Activated naive CD4-positive, alpha-beta T cell treated with anti-CD3 and anti-CD28 coated beads, Interleukin-2, amount 50 U/mL, for 72 hours (primary cell): Measurements from ENCODE around the gene ENPP4. TPM values are rescaled to one million over a fixed set of nuclear protein-coding genes. Genes with fewer than 3 reads are reported as not detected.

ENCODE experiments used
- ATAC-seq, 2 donors: fragments of 150-1000 bp; cut with Tn5 transposase; 2 replicates each; pipeline ENCODE4 v1.10.0; 2021; ENCODE audit warnings: mild to moderate bottlenecking in 2 of 2, moderate library complexity in 2 of 2
- DNase-seq, 2 donors: peaks; one replicate each; pipeline ENCODE4 v3.0.0; 2021 to 2022; ENCODE audit warnings: low spot score in 2 of 2
- H3K27ac Mint-ChIP-seq, 2 donors: one replicate each; pipeline ENCODE4 v1.8.0; 2022; ENCODE audit warnings: mild to moderate bottlenecking in 2 of 2, mixed read lengths in 2 of 2
- H3K36me3 Mint-ChIP-seq, 2 donors: one replicate each; pipeline ENCODE4 v1.8.0; 2022; ENCODE audit warnings: mixed read lengths in 2 of 2
- H3K9me3 Mint-ChIP-seq, 2 donors: one replicate each; pipeline ENCODE4 v1.8.0; 2022; ENCODE audit warnings: mixed read lengths in 2 of 2
- total RNA-seq, 2 donors: library from RNA; stranded (reverse); gene quantifications; one replicate each; pipeline ENCODE4 v1.2.3, GENCODE V29; 2022

Gene ENPP4
- total RNA-seq, 2 donors from 2014 or later: 6.3 to 12.5 TPM

DNA sequence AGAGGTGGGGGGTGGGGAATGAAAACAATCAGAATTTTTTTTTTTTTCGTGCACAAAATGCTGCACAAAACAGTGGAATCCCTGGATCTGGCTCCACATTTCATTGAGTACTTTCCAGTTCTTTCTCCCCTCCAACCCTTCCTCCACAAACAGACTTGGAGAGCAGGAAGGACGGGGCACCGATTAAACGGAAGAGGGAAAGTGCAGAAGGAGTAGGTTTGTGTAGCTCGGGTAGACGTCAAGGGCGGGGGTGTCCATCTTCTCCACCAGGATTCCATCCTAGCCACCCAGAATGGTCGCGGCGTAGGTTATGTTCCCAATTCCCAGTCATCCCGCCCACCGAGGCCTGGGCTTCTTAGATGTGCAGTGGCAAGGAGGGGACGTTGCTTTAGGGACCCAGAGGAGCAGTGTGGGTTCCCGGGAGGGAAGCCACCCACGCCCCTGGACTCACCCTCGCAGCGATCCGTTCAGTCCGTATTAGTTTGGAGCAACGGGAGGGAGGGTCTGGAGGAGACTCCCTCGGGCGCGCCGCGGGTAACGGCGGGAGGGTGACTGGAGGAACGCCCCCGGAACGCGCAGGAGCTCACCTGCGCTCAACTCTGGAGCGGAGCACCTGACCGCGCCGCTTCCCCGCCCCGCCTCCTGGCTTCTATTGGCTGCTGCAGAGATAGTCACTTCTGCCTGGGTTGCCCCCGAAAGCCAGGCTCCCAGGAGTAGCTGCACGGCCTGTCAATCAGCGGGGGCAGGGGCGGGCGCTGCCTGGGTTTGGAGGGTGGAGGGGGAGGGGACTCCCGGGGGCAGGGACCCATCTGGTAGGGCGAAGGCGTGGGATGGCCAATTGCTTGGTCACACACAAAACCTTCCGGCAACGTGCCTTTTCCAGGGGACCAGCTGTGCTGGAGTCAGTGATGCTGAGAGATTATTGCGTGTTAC, 40.8 kb downstream of the ENPP4 start, which contains the start of gene ENPP5:
TSS of gene ENPP5 (minus strand) at position 624 of the 933 bp plus-strand sequence. CDS start 2,718 bp downstream, outside the sequence.
- H3K9me3 Mint-ChIP-seq: no peaks in the 10 kb centered on the region
- ATAC-seq: peak; percentile 93

DNA sequence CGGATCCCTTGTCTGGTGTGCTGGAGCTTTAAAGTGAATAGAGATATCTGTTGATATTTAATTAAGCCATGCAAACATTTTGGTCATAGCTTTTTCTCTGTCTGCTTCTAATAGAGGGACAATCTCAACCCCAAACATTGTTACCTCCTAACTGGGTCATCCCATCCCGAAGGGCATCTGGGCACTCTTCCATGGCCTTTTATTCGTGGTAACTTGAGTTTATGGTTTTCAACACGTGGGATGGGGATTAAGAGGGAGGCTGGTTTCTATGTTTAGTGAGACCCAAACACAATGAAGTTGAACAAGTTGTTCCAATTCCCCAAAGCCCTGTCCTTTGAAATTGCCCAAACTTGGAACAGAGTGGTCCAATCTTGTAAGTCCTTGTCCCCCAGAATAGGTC, 42.4 kb downstream of the ENPP4 start:
- no peaks in the 10 kb centered on the region for H3K36me3 Mint-ChIP-seq
- H3K9me3 Mint-ChIP-seq: no peaks in the 10 kb centered on the region
- no peak for DNase-seq
- no peak for ATAC-seq
- no peak overlapping the region for H3K27ac Mint-ChIP-seq

More for the DNA sequence above, 40.8 kb downstream of the ENPP4 start, which contains the start of gene ENPP5:
- H3K27ac Mint-ChIP-seq: no peak within 1 kb of the TSS
- peak; percentile 57 to 72 for DNase-seq
- no peaks in the 10 kb centered on the region for H3K36me3 Mint-ChIP-seq

DNA sequence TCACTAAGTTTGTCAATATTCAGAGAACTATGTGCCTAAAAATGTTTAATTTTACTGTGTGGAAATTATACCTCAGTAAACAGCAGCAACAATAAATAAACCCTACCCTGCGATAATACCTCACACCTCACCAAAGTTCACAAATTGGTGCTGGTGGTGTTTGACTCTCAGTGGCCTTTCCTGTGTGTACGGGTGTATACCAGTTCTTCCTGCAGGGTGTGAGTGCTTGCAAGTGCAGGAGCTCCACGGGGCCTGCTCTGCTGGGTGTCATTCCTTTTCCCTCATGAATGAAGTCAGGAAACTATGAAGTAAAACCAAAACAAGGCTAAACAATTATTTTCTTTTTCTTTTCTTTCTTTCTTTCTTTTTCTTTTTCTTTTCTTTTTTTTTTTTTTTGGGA, 45.1 kb downstream of the ENPP4 start:
- Mint-ChIP-seq H3K9me3 (no peaks in the 10 kb centered on the region), H3K36me3 (no peaks in the 10 kb centered on the region), H3K27ac (no peak overlapping the region)
- DNase-seq: no peak
- no peak for ATAC-seq

DNA sequence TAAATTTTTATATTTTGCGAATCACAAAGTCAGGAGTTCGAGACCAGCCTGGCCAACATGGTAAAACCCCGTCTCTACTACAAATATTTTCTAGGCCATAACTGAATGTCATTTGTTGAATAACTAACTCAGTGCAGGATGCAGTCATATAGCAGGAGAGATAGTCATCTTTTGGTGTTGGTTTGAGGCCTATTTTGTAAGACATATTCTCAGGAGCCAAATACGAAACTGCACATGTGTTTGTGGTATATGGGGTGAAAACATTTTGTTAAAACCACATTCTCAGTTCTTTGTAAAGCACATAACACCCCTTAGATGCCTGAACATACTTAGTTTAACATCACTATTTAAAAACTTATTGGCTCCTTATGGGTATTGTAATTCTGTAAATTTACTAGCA, 45.7 kb downstream of the ENPP4 start:
- no peak for DNase-seq

DNA sequence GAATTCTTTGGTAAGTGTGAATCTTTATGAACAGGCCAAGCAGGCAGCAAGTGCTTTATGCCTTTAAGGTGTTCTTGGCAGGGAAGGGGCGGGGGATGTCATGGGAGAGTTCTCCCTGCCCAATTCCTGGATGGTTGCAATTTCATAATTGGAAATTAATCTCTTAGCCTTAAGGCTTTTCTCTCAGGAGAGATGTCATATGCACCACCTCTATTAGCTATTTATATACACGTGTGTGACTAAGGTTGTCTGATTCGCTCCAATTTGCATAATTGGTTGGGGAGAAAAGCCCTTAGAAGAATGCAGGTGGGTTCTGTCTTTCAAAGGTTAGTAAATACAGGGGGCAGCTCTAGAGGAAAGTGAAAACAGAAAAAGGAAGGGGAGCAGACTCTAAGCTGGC, 46.2 kb downstream of the ENPP4 start:
- no peak overlapping the region for H3K27ac Mint-ChIP-seq
- no peak for DNase-seq
- ATAC-seq: no peak
- no peaks in the 10 kb centered on the region for H3K36me3 Mint-ChIP-seq
- no peaks in the 10 kb centered on the region for H3K9me3 Mint-ChIP-seq

More for the DNA sequence above, 45.7 kb downstream of the ENPP4 start:
- no peaks in the 10 kb centered on the region for H3K36me3 Mint-ChIP-seq
- H3K27ac Mint-ChIP-seq: no peak overlapping the region
- no peaks in the 10 kb centered on the region for H3K9me3 Mint-ChIP-seq
- ATAC-seq: peak; percentile 44 to 79

DNA sequence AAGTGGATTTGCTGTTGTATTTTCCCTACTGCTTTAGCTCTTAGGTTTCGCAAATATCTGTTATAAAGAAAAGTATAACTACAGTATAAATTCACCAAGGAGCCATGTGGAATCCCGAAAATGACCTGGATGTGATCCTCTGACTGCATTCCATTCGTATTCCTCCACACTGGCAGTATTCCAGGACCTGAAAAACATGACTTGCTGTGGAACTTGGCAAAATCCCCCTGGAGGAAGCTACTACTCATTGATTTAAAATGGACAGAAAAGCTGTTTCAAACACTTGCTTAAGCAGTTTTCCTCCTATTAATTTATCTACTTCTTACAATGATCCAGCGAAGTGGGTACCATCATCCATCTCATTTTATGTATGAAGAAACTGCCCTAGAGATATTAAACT, 54.3 kb downstream of the ENPP4 start:
- ATAC-seq (no peak), DNase-seq (no peak)
- Mint-ChIP-seq H3K36me3 (peaks cover 0 to 4% of the 10 kb centered on the region in 2 donors), H3K27ac (no peak overlapping the region), H3K9me3 (no peaks in the 10 kb centered on the region)

DNA sequence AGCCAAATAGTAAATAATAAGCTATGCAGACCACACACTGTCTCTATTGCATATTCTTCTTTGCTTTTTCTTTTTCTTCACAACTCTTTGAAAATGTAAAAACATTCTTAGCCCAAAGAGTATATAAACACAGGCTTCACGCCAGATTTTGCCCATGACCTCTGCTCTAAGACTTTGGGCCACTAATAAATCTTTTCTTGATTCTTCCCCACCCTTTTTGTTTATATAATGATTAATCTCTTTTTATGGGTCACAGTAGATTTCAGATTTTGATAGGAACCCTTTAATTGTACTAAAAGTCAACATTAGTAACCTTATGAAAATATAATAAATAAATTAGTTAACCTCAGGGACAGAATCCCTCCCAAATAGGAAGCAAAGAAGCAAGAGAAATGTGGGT, 56.8 kb downstream of the ENPP4 start:
- H3K36me3 Mint-ChIP-seq: peaks cover 0 to 4% of the 10 kb centered on the region in 2 donors
- DNase-seq (no peak), ATAC-seq (no peak)
- no peaks in the 10 kb centered on the region for H3K9me3 Mint-ChIP-seq
- H3K27ac Mint-ChIP-seq: no peak overlapping the region

DNA sequence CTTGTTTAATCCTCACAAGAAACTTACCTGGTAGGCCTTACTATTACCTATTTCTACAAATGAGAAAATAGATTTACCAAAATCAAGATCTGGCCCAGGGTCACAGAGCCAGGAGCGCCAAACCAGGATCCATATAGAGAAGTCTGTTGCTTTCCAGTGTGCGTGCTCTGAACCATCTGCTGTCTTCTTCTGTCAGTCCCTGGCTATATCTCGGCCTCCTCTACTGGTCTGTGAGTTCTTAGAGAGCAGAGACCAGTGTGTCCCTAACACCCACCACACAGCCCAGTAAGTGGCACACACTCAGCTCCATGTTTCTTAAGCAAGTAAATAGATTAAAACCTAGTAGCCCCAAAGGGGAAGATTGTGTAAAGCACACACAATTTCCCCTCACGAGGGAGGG, 59.9 kb downstream of the ENPP4 start:
- Mint-ChIP-seq H3K9me3 (no peaks in the 10 kb centered on the region), H3K27ac (no peak overlapping the region), H3K36me3 (no peaks in the 10 kb centered on the region)
- ATAC-seq (no peak), DNase-seq (no peak)

DNA sequence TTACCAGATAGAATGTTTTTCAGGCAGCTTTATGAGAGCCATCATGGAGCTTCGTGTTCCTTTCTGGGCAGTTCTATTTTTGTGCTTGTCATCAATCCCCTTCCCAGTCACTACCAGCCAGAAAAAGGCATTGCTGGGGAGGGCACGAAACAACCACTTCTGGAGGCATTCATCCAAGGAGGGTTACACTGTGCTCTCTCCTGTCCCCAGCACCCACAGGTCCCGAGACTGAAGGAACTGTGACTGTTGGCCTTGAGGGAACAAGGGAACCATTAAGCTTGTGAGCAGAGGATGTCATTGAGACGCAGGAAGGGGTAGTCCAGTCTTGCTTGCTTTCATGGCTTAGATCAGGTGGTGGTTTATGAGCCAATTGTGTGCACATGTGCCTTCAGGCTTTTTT, 61.1 kb downstream of the ENPP4 start:
- no peak overlapping the region for H3K27ac Mint-ChIP-seq
- no peaks in the 10 kb centered on the region for H3K36me3 Mint-ChIP-seq
- no peak for DNase-seq
- H3K9me3 Mint-ChIP-seq: no peaks in the 10 kb centered on the region
- no peak for ATAC-seq

DNA sequence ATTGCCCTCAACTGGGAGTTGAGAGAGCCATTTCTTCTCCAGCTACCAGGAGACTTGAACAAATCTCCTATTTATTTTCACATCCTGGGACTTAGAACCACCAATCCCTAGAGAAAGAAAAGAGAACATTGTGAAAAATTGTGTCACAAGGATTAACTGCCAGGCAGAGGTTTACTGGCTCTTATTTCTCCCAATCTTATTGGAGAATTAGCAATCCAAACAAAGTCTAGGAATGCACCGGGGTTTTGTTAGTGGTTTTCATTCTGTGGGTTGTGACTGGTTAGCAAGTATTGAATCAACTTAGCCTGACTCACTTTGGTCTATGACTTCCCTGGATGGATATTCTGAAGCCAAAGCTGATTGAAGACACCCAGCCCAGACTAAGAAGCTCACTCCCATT, 62.2 kb downstream of the ENPP4 start:
- H3K27ac Mint-ChIP-seq: no peak overlapping the region
- H3K36me3 Mint-ChIP-seq: no peaks in the 10 kb centered on the region
- no peaks in the 10 kb centered on the region for H3K9me3 Mint-ChIP-seq
- ATAC-seq (no peak), DNase-seq (no peak)

Other genes starting within 250 kb of the ENPP4 start
- gene CLIC5, start 114.1 kb upstream of the ENPP4 start, total RNA-seq: 1 to 10 TPM; 1.8 to 8.4 TPM
- under 1 TPM; 0.21 to 0.66 TPM for gene ENPP5, start 41.0 kb downstream of the ENPP4 start, total RNA-seq